ENCODE measurements around the gene GABRR1. TPM values are rescaled to one million over a fixed set of nuclear protein-coding genes. Genes with fewer than 3 reads are reported as not detected.

Gene GABRR1
- total RNA-seq, 2 donors from 2014 or later, result 0.21 TPM; not detected in 1

GRCh38 chr6:89140347-89141156 lies 76.6 kb downstream of the GABRR1 start:
- no peak overlapping the region for H3K4me3 ChIP-seq
- H3K27ac ChIP-seq, result no peak overlapping the region
- H3K9me3 ChIP-seq, result no peaks in the 10 kb centered on the region
- no peaks in the 10 kb centered on the region for H3K36me3 ChIP-seq
- H3K27me3 ChIP-seq, result no peaks in the 10 kb centered on the region
- DNase-seq, result no peak
- TF ChIP-seq, protein P1, sequence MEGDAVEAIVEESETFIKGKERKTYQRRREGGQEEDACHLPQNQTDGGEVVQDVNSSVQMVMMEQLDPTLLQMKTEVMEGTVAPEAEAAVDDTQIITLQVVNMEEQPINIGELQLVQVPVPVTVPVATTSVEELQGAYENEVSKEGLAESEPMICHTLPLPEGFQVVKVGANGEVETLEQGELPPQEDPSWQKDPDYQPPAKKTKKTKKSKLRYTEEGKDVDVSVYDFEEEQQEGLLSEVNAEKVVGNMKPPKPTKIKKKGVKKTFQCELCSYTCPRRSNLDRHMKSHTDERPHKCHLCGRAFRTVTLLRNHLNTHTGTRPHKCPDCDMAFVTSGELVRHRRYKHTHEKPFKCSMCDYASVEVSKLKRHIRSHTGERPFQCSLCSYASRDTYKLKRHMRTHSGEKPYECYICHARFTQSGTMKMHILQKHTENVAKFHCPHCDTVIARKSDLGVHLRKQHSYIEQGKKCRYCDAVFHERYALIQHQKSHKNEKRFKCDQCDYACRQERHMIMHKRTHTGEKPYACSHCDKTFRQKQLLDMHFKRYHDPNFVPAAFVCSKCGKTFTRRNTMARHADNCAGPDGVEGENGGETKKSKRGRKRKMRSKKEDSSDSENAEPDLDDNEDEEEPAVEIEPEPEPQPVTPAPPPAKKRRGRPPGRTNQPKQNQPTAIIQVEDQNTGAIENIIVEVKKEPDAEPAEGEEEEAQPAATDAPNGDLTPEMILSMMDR (IDR thresholded peaks at IDR 0.05), result no peak
- intact Hi-C loops (cut with DNase I), result no loop called here
- H3K9ac ChIP-seq (ENCODE audit: low read depth in 2 of 2, low read length in 2 of 2), result no peak overlapping the region
- H3K4me1 ChIP-seq, result no peaks in the 10 kb centered on the region

DNA sequence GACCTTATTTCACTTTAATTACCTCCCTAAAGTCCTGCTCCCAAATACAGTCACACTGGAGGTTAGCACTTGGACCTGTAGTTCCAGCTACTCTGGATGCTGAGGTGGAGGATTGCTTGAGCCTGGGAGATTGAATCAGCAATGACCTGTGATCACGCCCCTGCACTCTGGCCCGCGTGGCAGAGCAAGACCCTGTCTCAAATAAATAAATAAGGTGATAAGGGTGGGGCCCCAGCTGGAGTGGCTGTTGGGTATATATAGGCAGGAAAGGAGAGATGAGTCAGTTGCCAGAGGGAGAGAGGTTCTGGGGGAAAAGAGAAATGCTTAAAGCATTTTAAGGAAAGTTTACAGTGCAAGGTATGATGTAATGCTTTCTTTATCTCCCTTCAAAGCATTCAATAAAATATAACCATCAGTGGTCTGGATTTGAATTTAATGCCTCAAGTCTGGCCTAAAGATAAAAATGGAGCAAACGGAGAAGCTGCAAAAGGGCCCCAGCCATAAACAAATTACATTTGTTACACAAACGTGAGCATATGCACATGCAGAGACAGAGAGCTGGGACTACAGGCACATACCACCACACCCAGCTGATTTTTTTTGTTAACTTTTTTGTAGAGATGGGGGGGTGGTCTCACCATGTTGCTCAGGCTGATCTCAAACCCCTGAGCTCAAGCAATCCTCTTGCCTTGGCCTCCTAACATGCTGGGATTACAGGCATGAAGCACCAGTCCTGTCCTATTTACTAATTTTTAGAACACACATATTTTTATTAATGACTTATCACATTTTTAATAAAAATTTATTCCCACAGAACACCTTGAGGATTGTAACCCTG lies 77.4 kb downstream of the GABRR1 start:
- H3K9ac ChIP-seq (ENCODE audit: low read depth in 2 of 2, low read length in 2 of 2), result no peak overlapping the region
- H3K27ac ChIP-seq, result no peak overlapping the region
- H3K4me1 ChIP-seq, result no peaks in the 10 kb centered on the region
- no peaks in the 10 kb centered on the region for H3K27me3 ChIP-seq
- no peaks in the 10 kb centered on the region for H3K9me3 ChIP-seq
- TF ChIP-seq, protein P1 (IDR thresholded peaks at IDR 0.05), result no peak
- intact Hi-C loops (cut with DNase I), result no loop called here
- no peaks in the 10 kb centered on the region for H3K36me3 ChIP-seq
- H3K4me3 ChIP-seq, result no peak overlapping the region
- no peak for DNase-seq

DNA sequence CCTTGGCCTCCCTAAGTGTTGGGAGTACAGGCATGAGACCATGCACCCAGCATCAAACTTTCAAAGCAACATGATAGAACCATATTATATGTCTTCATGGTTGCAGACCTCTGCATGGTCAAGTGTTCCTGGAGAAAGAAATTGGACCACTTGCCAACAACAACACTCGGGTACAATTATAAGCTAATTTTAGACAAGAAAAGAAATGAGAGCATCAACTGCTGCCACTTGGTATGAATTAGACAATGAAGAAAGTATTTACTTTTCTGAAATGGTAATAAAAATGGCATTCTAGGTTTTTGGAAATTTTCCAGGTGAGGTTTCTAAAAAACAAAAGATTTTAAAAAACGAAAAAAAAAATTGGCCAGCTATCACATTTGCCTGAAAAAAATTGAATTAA lies 79.0 kb downstream of the GABRR1 start:
- Histone ChIP-seq H3K9ac (ENCODE audit: low read depth in 2 of 2, low read length in 2 of 2) (no peak overlapping the region), H3K4me3 (no peak overlapping the region), H3K4me1 (no peaks in the 10 kb centered on the region), H3K36me3 (no peaks in the 10 kb centered on the region), H3K9me3 (no peaks in the 10 kb centered on the region), H3K27ac (no peak overlapping the region), H3K27me3 (no peaks in the 10 kb centered on the region)
- TF ChIP-seq, protein P1 (IDR thresholded peaks at IDR 0.05), result no peak
- intact Hi-C loops (cut with DNase I), result no loop called here
- DNase-seq, result no peak

DNA sequence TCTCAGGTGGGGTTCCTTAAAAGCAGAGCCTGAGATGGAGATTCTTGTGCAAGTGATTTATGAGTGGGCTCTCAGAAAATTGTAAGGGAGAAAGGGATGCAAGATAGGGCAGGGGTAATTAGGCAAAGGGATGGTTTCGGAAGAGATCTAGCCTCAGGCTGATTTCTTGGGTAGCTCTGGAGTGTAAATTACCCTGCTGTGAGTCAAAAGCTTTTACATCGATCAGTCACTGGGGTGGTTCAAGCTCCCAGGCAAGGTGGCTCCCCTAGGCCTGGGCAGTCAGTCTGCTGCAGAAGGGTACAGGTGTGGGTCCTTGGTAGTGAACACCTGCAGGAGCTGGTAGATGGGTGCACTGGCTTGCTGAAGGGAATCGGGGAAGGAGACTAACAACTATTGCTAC lies 82.4 kb downstream of the GABRR1 start:
- intact Hi-C loops (cut with DNase I), result no loop called here

DNA sequence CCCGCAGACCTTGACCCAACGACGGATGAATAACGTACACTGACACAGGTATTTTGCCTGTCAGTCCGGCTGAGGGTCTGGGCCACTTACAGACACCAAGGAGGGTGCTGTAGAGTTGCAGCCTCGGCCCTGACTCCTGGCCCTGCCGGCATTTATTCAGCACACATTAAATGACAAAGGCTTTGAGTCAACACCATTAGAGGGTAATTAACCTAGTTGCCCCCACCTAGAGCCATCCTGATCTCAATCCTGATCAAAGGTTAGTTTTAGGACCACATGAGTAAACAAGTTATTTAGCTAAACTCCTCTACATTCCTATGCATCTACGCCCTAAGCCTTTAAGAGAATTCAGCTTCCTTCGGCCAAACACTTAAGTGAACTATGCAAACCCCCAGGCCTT lies 83.2 kb downstream of the GABRR1 start:
- TF ChIP-seq, protein P1 (IDR thresholded peaks at IDR 0.05), result no peak
- H3K9me3 ChIP-seq, result no peaks in the 10 kb centered on the region
- no peak overlapping the region for H3K9ac ChIP-seq (ENCODE audit: low read depth in 2 of 2, low read length in 2 of 2)
- no peaks in the 10 kb centered on the region for H3K27me3 ChIP-seq
- no peak overlapping the region for H3K4me3 ChIP-seq
- H3K36me3 ChIP-seq, result no peaks in the 10 kb centered on the region
- intact Hi-C loops (cut with DNase I), result no loop called here
- DNase-seq, result no peak
- H3K27ac ChIP-seq, result no peak overlapping the region
- no peaks in the 10 kb centered on the region for H3K4me1 ChIP-seq

More for the DNA sequence above, 82.4 kb downstream of the GABRR1 start:
- Histone ChIP-seq H3K27ac (no peak overlapping the region), H3K9ac (ENCODE audit: low read depth in 2 of 2, low read length in 2 of 2) (no peak overlapping the region), H3K27me3 (no peaks in the 10 kb centered on the region), H3K4me3 (no peak overlapping the region), H3K4me1 (no peaks in the 10 kb centered on the region), H3K36me3 (no peaks in the 10 kb centered on the region), H3K9me3 (no peaks in the 10 kb centered on the region)
- DNase-seq, result no peak
- TF ChIP-seq, protein P1 (IDR thresholded peaks at IDR 0.05), result no peak
